Bladder microvascular endothelial cell (primary cell): ENCODE data around the gene BARX1. TPM values are rescaled to one million over a fixed set of nuclear protein-coding genes. Genes with fewer than 3 reads are reported as not detected.

Experiments used
- total RNA-seq: library from RNA; depleted of rRNA; stranded (reverse); fragments of >200 nt; gene quantifications from 2 replicates; pipeline ENCODE4 v1.2.3, GENCODE V29; 2014

The BARX1 gene, protein sequence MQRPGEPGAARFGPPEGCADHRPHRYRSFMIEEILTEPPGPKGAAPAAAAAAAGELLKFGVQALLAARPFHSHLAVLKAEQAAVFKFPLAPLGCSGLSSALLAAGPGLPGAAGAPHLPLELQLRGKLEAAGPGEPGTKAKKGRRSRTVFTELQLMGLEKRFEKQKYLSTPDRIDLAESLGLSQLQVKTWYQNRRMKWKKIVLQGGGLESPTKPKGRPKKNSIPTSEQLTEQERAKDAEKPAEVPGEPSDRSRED
- not detected in 2 replicates for total RNA-seq

DNA sequence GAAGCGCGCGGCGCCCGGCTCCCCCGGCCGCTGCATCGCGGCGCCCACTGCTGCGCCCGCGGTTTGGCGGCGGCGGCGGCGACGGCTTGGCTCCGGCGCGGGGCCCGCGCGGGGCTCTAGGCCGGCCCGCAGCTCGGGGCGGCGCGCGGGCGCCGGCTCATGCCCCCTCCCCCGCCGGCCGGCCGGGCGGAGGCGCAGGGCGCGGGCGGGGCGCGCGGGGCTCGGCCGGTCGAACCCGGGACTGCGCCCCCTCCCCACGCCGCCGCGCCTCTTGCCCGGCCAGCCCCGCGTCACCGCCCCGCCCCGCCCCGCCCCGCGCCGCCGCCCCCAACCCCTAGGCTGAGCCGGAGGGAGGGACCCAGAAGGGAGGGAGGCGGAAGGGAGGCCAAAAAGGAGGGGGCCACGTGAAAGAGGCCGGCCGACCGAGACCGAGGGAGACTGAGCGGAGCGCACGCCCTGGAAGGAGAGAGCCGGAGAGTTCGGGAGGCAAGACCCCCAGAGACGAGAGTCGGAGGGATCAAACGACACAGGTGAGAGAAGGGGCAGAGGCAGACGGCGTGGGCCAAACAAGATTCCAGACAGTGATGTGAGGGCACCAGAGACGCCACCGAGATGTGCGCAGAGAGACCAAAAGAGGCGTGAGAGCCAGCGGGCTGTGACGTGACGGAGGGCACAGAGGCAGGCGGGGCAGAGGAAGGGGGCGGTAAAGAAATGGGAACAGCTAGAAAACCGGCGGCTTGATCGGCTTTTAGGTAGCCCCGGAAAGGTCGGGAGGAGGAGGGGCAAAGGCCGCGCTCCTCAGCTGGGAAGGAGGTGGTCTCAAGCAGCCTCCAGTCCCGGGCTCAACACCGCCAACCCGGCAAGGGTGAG lies at the start of gene BARX1:
TSS of gene BARX1 (minus strand) at position 245 of the 870 bp plus-strand sequence. CDS start at position 36, 209 bp downstream.

Other genes starting within 250 kb of the BARX1 start
- 5.3 and 8.0 TPM in 2 replicates for gene PTPDC1, start 129.1 kb upstream of the BARX1 start, total RNA-seq